CD4-positive, alpha-beta T cell treated with Interleukin-10 for 1 hour (primary cell): Measurements from ENCODE around the gene EFNB2.

ENCODE experiments used
- DNase-seq: peaks from one replicate; pipeline ENCODE4 v3.0.0-alpha.2; 2020

EFNB2 gene

DNA sequence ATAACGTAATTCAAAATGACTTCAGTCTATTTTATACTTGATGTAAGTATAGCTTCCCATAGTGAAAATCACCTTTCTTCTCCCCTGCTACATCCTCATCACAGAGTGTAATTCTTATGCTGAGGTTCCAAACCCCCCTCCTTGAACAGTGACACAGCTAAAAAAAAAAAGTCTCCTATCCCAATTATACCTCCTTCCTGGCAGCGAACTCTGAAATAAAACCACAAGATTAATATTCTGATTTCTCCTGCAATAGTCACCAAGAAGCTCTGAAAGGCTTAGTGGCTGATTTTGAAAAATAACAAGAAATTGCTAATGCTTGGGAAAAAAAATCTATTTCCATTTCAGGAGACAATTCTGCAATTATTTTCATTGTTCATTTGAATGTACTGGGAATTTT lies 36.3 kb downstream of the EFNB2 start:
- DNase-seq: no peak

DNA sequence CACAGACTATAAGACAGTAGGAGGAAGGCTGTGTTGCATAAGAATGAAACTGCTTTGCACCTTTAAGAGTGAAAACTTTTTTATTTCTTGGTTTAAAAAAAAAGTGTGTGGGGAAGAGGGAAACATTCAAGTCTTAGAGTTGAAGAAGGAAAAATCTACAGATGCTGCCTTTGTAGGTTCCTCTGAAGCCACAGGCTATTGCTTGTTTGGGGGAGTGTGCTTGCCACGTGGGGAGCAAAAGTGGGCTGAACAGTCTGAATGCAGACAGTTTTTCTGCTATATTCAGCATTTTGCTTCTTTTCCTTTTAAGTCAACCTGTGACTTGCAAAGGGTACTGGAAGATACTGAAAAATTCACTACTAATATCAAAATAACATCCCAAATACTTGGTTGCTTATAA lies 36.9 kb downstream of the EFNB2 start:
- DNase-seq: no peak

DNA sequence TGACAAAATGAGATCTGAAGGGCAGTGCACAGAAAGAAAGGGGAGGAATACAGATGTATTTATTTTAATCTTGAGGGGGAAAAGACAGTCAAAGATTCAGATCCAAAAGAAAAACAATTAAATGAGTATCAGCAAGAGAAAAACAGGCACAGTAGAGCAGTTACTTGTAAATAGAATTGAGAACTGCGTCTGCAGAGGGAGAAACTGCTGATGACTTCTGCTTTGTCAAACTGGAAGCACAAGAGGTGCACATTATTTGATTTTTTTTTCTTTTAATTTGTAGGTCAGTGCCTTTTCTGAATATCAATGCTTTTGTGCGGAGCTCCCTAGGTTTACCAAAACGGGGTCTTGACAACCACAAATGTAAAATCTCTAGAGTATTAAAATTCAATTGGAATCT lies 37.3 kb downstream of the EFNB2 start:
- no peak for DNase-seq

DNA sequence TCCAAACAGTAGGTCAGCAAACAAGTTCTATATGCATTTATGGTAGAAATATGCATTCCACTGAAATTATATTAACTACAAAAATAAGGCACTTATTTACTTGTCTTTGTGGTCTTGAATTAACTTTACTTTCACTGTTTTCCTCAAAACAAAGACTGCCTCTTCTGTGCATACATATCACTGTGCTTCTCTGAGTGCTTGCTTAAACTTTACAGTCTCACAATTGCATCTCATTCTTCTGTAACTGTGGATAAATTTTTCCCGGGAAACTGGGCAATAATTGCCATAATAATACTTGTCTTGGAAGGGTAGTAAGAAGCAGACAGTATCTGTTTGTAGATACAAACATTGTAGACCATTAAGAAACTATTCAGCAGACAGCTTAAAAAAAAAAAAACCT lies 38.4 kb downstream of the EFNB2 start:
- no peak for DNase-seq

DNA sequence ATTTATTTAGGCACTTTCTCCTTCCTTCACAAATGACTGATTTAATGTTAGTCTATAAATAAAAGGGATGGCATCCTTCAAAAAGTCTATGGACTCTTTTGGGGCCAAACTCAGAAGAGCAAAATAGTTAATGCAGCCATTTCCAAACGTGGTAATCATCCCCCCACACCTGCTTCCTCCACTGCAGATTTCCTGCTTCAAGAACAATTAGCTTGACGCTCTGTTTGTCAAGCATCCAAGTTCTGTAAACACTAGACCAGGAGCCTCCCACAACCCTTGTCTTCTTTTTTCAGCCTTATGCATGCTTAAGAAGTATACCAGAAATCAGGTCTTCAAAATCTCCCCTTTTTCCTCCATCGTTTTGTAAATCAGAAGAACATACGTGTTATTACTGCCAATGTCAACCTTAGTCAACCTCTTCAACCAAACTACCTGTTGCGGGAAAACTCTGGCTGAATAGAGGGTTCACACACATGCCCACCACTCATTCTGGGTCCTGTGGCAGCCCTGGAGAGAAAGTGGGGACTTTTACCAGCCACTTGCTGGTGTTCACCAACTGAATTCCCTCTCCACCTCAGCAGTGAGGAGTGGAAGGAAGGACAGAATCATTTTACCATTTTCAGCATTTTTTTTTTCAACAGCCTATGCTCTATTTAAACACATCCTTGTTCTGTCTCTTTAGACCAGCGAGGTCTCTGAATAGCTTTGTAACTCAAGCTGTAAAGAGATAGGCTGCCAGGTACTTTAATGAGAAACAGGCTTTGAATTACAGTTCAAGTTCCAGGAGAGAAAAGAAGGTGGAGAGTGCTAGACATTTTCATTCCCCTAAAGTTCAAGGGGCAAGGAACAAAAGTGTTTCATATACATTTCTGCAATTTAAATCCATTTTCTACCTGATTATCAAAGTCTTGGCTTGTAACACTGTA lies 39.1 kb downstream of the EFNB2 start:
- DNase-seq: no peak

DNA sequence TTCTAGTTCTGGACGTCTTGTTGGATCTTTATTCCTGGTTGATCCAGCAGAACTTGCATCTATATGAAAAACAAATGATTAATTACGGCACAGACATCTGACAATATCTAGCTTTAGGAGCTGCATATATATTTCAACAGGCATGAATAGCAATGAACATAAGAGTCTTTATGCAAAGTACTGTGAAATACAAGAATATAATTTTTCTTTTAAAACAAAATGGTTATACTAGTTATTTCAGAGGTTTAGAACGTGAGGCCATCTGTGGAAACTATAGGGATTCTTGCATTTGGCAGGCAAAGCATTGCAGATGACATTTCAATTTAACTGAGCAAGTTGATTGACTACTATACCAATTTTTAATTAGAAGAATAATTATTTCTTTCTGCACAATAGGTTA lies 40.5 kb downstream of the EFNB2 start:
- DNase-seq: no peak

DNA sequence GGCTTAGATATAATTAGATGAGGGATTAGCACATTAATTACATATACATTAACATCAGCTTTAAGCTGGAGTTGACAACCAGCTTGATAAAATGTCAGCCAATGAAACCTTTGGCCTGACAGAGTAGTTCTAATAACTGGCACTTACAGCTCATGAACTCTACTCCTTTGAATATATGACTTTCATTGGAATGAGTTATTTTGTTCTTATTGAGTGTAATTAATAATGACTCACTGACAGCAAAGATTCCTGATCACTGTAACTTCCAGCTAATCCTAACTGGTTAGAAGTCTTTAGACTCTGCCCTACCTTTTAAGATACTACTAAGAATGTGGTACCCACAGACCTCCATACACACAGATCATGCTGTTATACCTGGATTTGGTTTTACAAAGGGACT lies 41.0 kb downstream of the EFNB2 start:
- no peak for DNase-seq

DNA sequence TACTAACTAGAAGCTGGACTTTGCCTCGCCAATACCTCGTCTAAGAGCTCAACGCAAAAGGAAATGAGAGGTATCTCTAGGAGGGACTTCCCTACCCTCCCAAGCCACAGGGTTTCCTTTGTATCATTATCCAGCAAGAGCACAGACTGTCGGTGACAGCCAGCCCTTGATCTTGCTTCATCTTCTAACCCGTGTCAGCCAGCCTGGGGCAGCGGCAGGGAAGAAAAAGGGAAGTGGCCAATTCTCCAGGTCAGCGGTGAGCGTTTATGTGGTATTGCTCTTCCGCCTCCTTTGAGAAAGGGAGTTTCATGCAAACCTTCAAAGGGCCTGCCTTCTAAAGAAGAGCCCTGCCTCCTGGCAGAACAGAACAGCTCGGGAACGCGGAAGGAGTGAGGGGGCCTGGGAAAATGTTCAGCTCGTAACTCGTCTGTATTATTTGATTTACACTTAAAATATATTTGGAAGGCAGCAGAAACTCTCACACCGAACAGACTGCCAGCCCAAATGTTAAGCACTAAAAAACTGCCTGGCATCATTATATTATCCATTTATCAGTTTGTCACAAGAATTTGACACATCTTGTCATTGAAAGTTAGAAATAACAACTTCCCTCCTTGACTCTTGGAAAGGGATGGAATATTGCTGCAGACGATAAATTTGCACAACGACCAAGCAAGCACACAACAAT lies 41.8 kb downstream of the EFNB2 start:
- peak; percentile 22 for DNase-seq

DNA sequence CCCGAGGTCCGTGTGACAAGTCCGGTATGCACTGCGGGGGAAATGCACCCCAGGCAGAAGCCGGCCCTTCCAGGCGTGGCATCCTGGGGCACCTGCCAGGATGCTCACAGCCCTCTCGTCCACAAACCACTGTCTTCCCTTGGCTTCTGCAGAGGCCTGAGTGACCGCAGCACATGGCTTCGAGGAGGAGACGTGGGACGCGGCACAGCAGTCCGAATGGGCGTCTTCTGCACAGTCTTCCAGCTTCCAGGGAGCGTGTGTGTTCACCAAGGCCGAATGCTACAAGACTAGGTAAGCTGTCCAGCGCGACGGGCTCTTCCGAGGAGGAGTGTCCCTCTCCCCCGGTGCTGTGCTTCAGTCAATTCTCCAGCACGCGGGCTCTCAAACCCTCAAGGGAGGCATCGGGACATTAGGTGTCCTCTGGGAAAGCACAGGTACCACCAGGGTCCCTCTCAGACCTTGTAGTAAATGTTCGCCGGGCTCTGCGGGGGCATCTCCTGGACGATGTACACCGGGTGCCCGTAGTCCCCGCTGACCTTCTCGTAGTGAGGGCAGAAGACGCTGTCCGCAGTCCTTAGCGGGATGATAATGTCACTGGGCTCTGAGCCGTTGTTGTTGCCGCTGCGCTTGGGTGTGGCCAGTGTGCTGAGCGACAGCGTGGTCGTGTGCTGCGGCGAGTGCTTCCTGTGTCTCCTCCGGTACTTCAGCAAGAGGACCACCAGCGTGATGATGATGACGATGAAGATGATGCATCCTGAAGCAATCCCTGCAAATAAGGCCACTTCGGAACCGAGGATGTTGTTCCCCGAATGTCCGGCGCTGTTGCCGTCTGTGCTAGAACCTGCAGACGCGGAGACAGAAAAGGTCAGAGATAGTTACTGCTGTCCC lies 42.6 kb downstream of the EFNB2 start:
- DNase-seq: no peak

DNA sequence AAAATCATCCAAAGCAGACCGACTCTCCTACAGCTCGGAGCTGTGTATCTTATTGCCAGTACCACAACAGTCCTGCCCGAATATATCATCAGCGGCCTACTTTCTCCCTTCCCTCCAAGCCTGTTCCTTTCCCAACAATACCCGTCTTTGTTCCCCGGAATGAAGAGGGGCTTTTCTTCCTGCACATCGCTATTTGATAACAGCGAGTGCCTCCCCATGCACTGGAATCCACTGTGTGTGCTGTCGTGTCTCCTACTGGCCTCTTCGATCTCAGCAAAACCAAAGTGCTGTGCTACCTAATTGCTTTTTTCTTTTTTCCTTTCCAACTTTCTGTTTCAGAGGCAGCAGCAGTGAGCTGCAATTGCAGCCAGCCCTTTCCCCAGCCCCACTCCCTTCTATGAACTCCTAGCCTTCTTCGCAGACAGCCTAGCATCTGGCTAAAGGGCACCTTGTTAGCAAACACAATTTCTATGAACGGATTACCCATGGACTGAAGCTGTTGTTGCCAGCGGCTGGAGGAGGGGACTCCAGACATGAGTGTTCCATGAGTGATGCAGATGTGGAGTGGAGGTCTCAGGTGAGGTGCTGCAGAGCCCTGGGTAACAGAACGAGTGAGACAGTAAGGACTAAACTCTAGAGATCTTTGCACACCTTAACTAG lies 43.4 kb downstream of the EFNB2 start:
- no peak for DNase-seq

DNA sequence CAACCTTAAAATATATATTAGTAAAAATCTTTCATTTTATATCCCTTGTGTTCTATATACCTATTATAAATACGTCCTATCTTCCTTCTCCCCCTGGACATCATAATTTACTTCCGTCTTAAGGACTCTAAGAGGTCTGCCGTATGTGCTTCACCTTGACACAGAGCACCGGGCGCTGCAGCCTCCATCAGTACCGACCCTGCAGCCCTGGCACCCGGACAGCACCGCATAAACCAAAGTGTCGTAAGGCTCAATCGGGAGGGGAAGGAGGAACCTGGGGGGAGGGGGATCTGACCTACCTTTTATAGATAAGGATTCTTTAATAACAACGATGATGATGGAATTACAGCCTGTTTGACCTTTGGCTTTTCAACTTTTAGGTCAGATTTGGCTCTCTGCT lies 44.0 kb downstream of the EFNB2 start:
- DNase-seq: no peak

DNA sequence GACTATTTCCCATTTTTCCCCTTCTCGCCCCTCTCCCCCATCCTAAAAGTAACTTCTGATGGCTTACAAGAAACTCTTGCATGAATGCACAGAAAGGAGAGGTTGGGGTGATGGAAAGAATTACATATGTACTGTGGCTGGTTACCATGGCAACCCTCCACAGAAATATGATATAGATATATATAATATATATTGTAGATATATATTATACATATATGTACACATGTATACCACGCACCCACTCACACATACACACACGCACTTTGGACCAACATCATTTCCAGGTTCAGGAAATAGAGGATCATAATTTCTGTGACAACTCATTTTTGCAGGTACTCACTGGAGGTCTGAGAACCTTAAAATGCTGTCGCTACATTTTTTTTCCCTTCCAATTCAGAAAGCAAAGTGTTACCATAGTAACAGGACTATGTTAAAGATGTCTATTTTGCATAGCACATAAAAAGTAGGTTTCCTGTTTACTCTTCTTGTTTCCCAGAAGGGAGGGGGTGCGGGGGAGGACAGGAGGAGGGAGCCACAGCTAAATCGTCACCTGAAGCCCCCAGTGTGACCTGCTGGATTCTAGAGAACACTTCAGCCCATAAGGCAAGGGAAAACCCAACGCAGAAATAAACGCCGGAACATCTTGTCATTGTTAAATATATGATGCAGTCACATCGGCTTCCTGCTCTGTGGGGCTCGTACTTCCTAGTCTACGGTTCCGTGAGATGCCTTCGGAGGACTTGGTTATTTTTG lies 44.7 kb downstream of the EFNB2 start:
- DNase-seq: peak; percentile 26

DNA sequence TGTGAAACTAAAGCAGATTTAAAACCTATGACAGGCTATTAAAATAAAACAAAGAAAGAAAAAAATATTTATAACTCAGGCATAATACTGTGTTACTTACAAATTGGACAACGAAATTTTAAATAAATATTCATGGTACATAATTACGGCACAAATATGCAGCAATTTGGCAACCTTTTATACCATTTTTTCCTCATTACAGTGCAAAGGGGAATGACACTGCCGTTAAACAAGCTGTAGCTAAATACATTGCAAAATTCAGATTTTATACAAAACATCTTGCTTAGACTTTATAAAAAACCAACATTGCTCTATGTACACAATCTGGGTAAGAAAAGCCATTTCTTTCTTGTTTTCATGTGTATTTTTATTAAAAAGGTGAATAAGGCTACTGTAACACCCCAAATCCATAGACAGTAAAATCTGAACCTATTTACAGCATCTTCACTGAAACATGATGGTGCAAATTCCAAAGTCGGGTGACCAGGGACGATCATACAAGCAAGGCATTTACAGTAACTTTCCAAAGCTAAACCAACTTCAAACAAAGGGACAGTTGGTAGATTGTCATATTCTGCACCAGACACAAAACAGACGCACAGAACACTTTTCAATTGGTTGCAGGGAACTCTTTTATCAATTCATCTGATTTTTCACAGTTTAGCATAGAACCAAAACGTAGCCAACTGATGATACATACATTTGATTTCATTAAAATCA lies 45.5 kb downstream of the EFNB2 start:
- no peak for DNase-seq

DNA sequence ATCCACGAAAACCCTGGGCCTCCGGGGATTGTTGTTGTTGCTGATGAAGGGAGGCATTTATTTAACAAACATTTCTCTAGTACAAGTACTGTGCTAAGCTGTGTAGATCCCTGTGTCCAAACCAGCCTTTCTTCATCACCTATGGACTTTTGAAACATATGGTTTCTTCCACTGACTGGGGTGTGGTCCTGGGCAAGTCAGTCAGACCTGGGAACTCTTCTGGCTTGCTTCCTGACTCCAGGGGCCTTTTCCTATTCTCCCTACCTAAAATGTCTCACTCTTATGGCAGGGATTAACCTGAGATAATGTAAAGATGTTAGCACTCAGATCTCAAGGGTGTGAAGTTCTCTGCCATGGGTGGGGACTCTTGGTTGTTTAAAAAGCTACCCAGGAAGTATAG lies 46.8 kb downstream of the EFNB2 start:
- DNase-seq: no peak

DNA sequence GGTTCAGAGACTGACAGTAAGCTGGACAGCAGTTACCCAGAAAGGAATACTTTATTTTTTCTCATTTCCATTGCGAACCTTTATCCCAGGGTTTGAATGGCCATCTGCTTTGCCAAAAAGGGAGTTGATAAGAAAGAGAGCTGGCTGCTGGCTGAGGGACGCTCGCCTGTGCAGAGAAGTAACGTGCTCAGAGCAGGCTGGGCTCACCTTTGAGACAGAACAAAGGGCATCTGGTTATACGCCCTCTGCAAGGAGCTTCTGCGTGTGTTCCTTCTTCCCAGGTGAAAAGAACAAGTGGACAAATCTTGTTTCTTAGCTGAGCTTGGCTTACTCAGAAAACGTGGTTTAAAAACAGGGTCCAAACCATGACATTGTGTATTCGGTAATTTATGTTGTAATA lies 47.4 kb downstream of the EFNB2 start:
- no peak for DNase-seq

DNA sequence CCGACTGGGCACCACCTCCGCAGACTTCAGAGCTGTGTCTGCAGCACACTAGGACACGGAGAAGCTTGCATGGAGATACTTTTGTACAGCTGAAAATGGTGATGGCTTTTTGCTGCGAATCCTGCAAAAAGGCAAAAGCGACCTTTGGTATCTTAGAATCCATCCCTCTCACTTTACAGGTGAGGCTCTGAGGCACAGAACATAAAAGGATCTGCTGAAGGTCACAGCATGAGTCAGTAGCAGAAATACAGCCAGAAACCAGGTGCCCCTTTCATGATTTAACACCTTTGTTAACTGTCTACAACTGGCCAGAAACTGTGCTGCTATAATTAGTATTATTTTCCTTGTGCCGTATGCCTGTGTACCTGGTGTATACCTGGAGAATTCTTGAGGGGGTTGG lies 48.3 kb downstream of the EFNB2 start:
- DNase-seq: no peak

DNA sequence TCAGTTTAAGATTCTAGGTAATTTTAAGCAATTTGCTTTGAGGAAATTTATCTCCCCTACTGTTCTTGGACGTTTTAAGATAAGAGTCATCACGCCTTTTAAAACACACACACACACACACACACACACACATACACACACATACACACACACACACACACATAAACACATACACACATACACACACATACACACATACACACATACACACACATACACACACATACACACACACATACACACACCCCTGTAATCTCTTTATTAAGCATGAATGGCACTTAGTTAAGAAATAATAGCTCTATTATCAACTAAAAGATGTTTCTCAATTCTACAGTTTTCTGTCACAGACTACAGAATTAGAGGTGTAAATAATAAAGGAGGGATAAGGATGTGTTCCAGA lies 49.2 kb downstream of the EFNB2 start:
- DNase-seq: no peak

DNA sequence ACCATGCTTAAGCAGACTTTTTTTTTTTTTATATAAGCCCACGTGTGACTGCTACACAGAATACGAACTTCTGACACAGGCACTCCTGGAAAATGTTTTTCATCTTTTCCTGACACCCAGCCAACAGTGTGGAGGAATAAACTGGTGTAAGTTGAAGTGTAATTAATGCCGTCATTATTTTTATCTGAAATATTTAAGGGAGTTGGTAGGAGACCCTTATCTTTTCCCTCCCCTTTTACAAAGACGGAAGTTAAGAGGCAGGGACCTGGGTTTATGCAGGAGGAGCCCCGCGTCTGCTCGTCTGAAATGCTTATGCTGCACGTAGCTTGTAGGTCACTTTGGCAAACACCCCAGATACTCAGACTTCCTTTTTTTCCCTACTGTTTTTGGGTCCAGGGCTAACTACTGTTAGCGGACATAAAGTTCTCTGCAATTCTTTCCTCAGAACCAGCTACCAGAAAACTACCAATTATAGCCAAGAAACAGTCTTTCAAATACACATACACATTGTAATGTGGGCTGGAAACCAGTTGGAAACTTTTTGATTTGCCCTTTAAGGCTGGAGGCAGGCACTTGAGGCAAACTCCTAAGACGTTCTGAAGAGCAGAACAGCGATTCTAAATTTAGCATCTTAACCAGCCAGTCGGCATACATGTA lies 50.8 kb downstream of the EFNB2 start:
- DNase-seq: no peak

DNA sequence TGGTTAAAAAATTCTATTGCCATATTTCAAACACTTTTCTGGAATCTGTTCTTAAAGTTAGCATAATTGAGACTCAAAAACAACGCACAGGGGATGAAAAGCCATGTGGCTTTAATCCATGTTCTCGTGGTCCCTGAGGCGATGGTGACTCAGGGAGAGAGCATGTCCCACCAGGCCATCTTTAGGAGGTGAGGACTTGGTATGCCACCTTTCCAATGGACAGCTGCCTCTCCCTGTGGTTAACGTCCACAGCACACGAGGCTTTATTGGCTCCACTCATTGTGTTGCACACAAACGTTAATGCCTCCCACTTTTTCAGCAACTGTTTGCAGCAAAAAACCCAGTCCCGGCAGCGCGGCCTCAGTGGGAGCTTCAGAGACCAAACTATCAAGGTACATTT lies 51.4 kb downstream of the EFNB2 start:
- DNase-seq: no peak

DNA sequence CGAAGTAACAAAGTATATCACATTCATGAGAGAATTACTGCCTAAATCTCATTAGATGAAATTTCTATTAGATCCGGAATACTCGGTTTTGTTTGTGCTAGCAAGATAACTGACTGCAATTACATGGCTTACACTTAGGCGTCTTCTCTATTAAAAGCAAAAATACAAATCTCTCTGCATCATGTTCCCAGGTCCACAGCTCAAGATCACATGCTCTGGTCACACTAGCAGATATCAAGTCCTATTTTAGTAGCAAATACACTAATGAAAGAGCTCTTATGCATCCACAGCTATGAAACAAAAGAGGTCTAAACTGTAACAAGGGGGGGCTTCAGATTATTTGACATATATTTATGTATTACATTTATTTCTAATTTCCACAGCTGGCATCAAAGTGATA lies 53.5 kb downstream of the EFNB2 start:
- no peak for DNase-seq

DNA sequence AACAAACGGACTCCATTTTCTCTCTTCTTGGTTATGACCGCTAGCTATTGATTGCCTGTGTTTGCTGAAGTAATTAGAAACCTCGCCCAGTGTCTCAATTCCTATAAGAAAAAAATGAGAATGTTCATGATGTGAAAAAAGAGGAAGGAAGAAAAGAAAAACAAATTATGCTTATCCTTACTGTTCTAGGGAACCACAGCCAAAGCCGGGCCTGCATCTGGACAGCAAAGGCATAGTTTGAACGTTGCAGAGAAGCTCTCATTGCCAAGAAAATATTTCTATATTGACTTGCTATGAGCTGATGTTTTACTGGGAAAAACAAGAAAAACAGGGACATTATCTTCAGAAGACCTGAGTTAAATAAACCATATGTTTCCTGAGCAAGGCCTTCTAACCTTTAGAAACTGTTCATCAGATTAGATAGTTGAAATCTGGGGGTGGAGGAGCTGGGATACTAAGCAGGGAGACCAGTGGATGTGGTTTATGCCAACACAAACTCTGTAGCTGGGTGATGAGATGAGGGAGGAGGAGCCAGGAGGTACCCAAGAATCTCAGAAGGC lies 55.0 kb downstream of the EFNB2 start:
- DNase-seq: no peak
